ENCODE results near the gene UBALD2. TPM values are rescaled to one million over a fixed set of nuclear protein-coding genes. Genes with fewer than 3 reads are reported as not detected.

The UBALD2 gene
- polyA plus RNA-seq, 1 donor (not counting 4 experiments of a cell fraction or from before 2014, with no cell fraction given): 33.9 TPM

- H3K36me3 ChIP-seq (ENCODE audit: control insufficient read depth in 2 of 2, extremely low read depth in 1 of 2, insufficient read depth in 2 of 2, low read length in 2 of 2): no peaks in the 10 kb centered on the region
- no peaks in the 10 kb centered on the region for H3K79me2 ChIP-seq (ENCODE audit: control insufficient read depth, insufficient read depth, low read length)
- dilution Hi-C loops (cut with MboI; ENCODE audit: extremely low pct_ligation_motif_present, low sequenced_read_pairs): no loop called here
- no peak overlapping the region for H3K4me3 ChIP-seq (ENCODE audit: control insufficient read depth in 2 of 3, extremely low read depth in 1 of 3, insufficient read depth in 2 of 3, low read depth in 1 of 3, low read length in 3 of 3)
- H2AFZ ChIP-seq (ENCODE audit: control insufficient read depth, low read length): no peak overlapping the region
- H3K4me1 ChIP-seq (ENCODE audit: control insufficient read depth, extremely low read depth, insufficient read depth, low read length): peaks cover 27% of the 10 kb centered on the region
- H3K9me3 ChIP-seq (ENCODE audit: control insufficient read depth, low read depth, low read length): no peaks in the 10 kb centered on the region
- DNase-seq (ENCODE audit: low read depth, low spot score) (no peak), FAIRE-seq (no peak)
- no peaks in the 10 kb centered on the region for H3K9me1 ChIP-seq (ENCODE audit: control insufficient read depth, extremely low read depth, insufficient read depth, low read length)
- no peak overlapping the region for H3K27ac ChIP-seq (ENCODE audit: control insufficient read depth, insufficient read depth, low read length)
- H3K4me2 ChIP-seq (ENCODE audit: control insufficient read depth, extremely low read depth, insufficient read depth, low read depth, low read length): no peak overlapping the region
- no peaks in the 10 kb centered on the region for H3K27me3 ChIP-seq (ENCODE audit: control insufficient read depth, extremely low read depth, insufficient read depth, low read length)
- TF ChIP-seq EZH2 (IDR thresholded peaks at IDR 0.05; ENCODE audit: low read length) (no peak), CTCF (optimal IDR thresholded peaks at IDR 0.05 in 1 of 3, IDR thresholded peaks at IDR 0.05 in 1 of 3, conservative IDR thresholded peaks at IDR 0.05 in 1 of 3; ENCODE audit: extremely low read depth in 1 of 3, insufficient read depth in 2 of 3, low read length in 3 of 3) (no peak)
- no peaks in the 10 kb centered on the region for H4K20me1 ChIP-seq (ENCODE audit: control insufficient read depth, extremely low read depth, insufficient read depth, low read length)
- H3K9ac ChIP-seq (ENCODE audit: control insufficient read depth, extremely low read depth, insufficient read depth, low read length): no peak overlapping the region
These were observed 4.9 kb upstream of the UBALD2 start for GRCh38 chr17:76260220-76260619.

GRCh38 chr17:76260669-76261068 is 4.5 kb upstream of the UBALD2 start:
- no peaks in the 10 kb centered on the region for H3K36me3 ChIP-seq (ENCODE audit: control insufficient read depth in 2 of 2, extremely low read depth in 1 of 2, insufficient read depth in 2 of 2, low read length in 2 of 2)
- no peaks in the 10 kb centered on the region for H3K27me3 ChIP-seq (ENCODE audit: control insufficient read depth, extremely low read depth, insufficient read depth, low read length)
- H4K20me1 ChIP-seq (ENCODE audit: control insufficient read depth, extremely low read depth, insufficient read depth, low read length): no peaks in the 10 kb centered on the region
- no peak for FAIRE-seq
- TF ChIP-seq CTCF (optimal IDR thresholded peaks at IDR 0.05 in 1 of 3, IDR thresholded peaks at IDR 0.05 in 1 of 3, conservative IDR thresholded peaks at IDR 0.05 in 1 of 3; ENCODE audit: extremely low read depth in 1 of 3, insufficient read depth in 2 of 3, low read length in 3 of 3) (no peak), EZH2 (IDR thresholded peaks at IDR 0.05; ENCODE audit: low read length) (no peak)
- no peaks in the 10 kb centered on the region for H3K9me3 ChIP-seq (ENCODE audit: control insufficient read depth, low read depth, low read length)
- no peak overlapping the region for H3K4me3 ChIP-seq (ENCODE audit: control insufficient read depth in 2 of 3, extremely low read depth in 1 of 3, insufficient read depth in 2 of 3, low read depth in 1 of 3, low read length in 3 of 3)
- H3K79me2 ChIP-seq (ENCODE audit: control insufficient read depth, insufficient read depth, low read length): peaks cover under 1% of the 10 kb centered on the region
- DNase-seq (ENCODE audit: low read depth, low spot score): no peak
- no peaks in the 10 kb centered on the region for H3K9me1 ChIP-seq (ENCODE audit: control insufficient read depth, extremely low read depth, insufficient read depth, low read length)
- H3K27ac ChIP-seq (ENCODE audit: control insufficient read depth, insufficient read depth, low read length): no peak overlapping the region
- H3K4me2 ChIP-seq (ENCODE audit: control insufficient read depth, extremely low read depth, insufficient read depth, low read depth, low read length): no peak overlapping the region
- H3K4me1 ChIP-seq (ENCODE audit: control insufficient read depth, extremely low read depth, insufficient read depth, low read length): peaks cover 27% of the 10 kb centered on the region
- H3K9ac ChIP-seq (ENCODE audit: control insufficient read depth, extremely low read depth, insufficient read depth, low read length): no peak overlapping the region
- H2AFZ ChIP-seq (ENCODE audit: control insufficient read depth, low read length): no peak overlapping the region
- dilution Hi-C loops (cut with MboI; ENCODE audit: extremely low pct_ligation_motif_present, low sequenced_read_pairs): no loop called here

All from keratinocyte (primary cell).